KBM-7 (cell line): ENCODE data around the gene TCHP.

ENCODE experiments used
- DNase-seq: peaks from one replicate; pipeline ENCODE4 v3.0.0-alpha.2; 2015
- in situ Hi-C: fragments of 300-500 bp; cut with MboI; formaldehyde crosslinking; loops from 2 replicates; pipeline ENCODE4 v1.14.3; 2020; ENCODE audit warnings: low sequenced_read_pairs, low pct_unique_long_range_greater_than_20kb, mixed read lengths

TCHP gene

DNA sequence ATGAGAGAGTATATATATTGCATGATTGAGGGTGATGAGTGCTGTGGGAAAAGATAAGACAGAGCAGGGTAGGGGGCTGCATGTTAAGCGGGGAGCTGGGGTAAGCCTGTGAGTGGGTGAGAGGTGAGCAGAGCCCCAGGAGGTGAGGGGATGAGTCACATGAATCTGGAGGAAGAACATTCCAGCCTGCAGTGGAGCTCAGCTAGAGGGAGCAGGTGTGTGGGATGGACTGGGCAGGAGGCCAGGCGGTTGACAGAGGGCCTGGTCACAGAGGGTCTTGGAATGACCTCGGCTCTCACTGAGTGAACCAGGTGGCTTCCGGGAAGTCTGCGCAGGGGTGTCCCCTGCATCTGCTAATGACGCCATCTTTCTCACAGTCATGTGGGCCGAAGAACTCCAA is 51.7 kb downstream of the TCHP start:
- DNase-seq = no peak
- in situ Hi-C loops = no loop called here

DNA sequence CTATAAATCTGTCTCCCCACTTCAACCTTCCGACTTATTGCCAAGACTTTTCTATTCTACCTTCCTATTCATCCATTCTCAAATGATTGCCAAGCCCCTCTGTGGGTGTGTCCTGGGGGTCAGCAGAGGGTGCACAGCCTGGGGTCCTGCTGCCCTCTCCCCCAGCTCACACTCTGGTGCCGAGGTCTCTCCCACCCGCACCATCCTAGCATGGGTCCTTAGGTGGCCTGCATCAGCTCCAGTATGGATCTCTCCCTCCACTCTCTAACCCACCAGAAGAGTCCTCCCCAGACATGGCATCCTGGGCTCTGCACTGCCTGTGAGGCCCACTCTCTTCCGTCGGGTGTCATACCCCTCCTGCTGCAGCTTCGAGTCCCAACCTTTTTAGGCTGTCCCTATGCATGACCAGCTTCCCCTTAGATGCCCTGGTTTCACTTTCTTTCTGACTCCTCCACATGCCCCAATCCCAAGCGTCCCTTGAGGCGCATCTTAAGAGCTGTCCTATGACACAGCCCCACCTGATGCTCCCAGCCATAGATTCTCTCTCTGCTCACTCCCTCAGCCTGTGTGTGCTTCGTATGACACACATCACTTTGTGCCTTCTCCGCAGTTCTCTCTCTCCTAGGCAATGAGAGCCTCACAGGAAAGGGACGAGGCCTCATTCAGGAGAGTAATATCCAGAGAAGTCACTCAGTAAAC is 52.2 kb downstream of the TCHP start:
- in situ Hi-C loops = no loop called here
- DNase-seq = no peak

DNA sequence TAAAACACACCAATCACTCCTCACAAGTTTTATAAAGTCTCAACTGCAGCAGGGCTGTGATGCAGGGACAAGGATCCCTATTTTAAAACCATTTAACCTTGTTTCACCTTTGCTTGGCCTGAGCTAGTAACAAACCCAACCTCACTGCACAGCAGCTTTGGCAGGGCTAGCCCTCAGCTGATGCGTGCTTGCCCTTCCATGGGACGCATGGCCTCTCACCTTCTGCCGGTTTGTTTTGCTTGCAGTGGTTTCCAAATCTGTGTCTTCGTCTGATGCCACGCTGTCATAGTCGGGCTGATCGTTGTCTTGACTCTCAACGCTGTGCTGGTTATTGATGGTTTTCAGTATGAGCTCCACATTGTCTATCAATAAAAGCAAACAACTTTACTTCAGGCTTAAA is 52.8 kb downstream of the TCHP start:
- no peak for DNase-seq
- in situ Hi-C loops = no loop called here

DNA sequence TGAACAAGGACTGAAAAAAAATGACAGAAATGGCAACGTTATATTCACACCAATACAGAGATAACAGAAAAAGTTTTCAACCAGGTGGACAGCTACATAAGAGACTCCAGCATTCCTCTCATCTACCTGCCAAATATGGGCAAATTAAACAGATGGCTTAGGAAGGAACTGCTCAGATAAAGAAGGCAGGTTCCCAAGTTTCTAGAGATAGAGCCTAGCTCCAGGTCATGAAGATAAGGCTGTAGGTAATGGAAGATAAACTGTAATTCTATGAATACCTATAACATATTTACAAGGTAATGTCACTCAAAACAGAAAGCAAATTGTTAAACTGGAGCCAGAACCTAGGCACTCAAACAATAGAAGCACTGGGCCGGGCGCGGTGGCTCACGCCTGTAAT is 53.6 kb downstream of the TCHP start:
- DNase-seq = no peak
- in situ Hi-C loops = no loop called here

DNA sequence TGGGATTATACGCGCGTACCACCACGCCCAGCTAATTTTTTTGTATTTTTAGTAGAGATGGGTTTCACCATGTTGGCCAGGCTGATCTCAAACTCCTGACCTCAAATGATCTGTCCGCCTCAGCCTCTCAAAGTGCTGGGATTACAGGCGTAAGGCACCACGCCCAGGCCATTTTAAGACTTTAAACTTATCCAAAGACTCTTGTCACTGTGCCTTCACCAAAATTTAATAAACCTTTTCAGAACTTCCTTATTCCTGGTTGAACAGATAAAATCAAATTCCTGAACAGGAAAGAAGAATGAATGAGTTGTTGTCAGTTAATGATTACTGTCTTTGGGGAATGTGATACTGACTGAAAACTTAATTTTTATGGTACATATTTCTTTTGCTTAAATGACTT is 58.3 kb downstream of the TCHP start:
- in situ Hi-C loops = no loop called here
- DNase-seq = no peak

DNA sequence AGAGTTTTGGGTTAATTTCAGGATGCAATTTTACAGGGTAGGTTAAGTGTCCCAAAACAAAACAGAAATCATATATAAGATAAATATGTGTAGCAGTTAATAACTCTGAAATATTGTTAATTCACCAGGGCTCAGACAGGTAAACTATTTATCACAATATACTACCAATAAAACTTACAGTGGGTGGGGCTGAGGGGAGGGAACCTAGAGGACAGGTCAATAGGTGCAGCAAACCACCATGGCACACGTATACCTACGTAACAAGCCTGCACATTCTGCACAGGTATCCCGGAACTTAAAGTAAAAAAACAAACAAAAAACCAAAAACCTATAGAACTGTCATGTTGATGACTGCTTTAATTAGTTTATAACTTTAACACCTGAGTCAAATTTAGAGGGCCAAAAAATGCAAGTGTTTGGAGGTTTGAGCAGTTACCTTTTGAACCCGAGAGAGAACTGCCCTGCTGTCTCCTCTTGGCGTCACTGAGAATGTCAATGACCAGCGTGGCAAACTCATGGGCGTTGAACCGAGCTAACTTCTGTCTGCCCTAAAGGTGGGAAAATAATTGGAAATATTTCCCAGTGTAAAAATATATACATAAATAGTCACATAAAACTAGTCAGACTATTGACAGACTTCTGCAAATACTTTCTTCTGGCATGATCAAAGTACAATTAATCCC is 59.5 kb downstream of the TCHP start:
- in situ Hi-C loops = no loop called here
- no peak for DNase-seq

DNA sequence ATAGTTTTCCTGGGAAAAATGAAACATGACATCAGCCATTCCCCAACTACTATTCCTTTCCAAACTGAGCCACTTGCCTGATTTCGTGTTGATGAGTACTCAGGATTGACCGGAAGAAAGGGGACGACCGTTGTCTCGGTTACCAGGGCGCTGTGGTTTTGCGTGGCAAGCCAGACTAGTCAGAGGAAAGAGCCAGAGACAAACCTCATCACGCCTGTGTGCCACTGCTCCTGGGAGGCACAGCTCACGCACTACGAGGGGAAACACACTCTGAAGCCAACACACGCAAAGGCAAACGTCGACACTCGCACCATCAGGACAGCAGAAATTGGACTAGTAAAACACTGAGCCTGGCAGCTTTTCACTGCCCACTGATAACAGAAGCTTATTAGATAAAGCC is 61.1 kb downstream of the TCHP start:
- DNase-seq = no peak
- in situ Hi-C loops = no loop called here

DNA sequence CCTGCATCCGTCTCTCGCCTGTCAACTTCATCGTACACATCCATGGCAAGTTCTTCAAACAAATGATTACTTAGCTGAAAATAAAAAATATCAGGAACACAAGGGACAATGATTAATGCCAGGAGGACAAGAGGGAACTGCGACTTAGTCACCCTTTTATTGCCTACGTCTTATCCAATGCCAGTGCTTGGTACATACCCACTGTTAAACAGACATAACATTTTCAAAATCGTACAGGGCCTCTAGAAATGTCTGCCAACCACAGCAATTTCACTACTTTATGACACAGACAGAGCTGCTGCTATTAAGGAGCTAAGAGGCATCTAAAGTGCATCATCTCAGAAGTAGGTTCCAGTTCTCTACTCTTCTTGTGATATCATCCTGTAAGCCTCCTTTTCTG is 61.5 kb downstream of the TCHP start:
- in situ Hi-C loops = no loop called here
- no peak for DNase-seq

DNA sequence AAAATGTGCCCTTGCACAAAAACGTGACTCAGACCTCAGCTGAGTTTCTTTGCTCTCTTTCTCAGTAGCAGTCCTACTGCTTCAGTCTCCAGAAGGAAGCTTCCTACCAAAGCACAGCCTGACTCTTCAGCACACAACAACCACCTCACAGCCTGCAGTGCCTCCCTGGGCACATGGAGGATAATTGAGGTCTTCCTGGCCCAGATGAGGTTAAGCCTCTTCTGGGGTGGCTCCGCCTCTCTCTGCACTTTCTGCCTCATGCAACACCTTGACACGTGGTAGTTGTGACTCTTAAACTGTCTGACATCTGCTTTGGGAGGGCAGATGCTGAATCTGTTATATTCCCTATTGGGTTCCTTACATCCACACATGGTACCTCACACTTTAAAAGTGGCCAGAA is 62.3 kb downstream of the TCHP start:
- no peak for DNase-seq
- in situ Hi-C loops = no loop called here

DNA sequence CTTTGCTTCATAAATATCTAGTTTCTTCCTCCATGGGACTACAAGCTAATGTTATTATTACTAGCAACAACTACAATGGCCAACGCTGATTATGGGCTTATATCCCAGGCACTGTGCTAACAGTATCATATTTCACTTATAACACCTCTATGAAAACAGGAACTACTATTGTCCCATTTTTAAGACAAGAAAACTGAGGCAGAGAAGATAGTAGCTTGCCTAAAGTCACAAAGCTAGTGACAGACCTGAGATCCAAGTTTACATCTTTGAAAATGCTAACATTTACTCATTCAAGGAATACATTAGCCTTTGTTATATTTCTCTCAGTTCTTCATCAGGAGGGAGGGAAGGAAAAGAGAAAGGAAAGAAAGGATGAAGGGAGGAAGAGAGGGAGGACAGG is 63.3 kb downstream of the TCHP start:
- in situ Hi-C loops = no loop called here
- no peak for DNase-seq

DNA sequence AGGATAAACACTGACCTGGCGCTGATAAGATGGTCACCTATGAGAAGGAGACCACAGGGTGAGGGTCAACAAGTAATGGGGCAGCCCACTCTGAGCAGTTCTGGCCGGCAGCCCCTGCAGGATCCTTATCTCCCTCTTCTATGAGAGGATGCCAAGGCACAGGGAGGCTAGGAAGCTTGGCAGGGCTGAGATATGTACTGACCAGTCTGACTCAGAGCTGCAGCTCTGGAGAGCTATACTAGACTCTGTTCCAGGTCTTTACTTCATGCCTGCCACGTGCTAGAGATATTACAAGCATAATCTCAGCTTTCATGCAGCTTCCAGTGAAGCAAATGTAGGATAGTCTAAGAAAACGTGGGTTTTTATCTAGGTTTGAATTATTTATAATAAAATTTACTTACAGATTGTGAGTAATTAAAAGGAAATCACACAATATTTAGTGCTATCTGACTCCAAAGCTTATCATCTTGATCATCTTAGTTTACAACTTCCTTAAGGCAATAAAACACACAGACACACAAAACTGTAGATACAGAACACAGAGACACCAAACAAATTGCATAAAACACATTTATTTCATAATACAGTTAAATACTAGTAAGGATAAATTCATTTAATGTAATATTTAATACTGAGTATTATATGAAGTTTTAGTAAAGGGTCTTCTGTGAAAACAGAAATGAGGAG is 63.8 kb downstream of the TCHP start:
- no peak for DNase-seq
- in situ Hi-C loops = no loop called here

DNA sequence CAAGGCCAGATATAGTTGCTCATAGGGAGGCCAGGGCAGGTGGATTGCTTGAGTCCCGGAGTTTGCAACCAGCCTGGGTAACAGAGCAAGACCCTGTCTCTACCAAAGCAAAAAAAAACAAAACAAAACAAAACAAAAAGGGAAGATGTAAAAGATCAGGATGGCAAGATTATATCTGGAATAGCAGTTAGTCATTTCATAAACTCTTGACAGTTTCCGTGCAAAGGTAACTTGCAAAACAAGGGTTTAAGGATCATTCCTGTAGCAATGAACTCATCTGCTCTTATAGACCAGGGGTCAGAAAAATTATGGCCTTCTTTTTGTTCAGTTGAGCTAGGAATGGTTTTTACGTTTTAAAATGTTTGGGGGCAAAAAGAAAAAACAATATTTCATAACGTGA is 66.5 kb downstream of the TCHP start:
- DNase-seq = no peak
- in situ Hi-C loops = no loop called here

DNA sequence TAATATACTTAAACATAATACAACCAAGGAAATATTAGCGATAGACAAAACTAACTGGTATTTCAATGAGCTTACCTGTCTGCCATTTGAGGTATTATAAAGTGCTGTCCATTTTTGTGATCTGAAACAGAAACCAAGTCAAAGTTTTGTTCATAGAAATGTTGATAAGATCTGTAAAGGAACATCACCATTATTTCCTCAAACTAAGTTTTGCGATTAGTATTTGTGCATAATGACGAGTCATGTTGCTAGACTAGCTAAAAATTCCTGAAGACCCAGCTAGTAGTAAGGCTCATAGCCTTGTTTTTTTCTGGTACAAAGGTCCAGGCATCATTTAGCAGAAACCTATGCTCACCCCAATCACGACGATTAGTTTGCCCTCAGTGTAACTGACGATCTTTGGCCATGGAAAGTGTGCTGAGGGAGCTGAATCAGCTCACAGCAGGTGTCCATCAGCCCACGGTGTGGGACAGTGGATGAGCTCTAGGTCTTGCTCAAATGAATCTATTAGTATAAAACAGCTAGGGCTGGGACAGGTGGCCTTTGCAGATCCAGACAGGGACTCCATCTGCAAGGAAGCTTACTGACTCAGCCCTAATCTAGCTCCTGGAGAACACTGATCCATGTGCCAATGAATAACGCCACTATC is 67.4 kb downstream of the TCHP start:
- no peak for DNase-seq
- in situ Hi-C loops = no loop called here
